OCI-LY1 (cell line): Measurements from ENCODE around the gene XIAP.

Source experiments
- H2AFZ ChIP-seq: fragments of 200-600 bp; sonication (generic), shearing (Covaris generic); 2 replicates; pipeline ENCODE4 v1.6.0; 2014; ENCODE audit warnings: antibody characterized with exemption, mild to moderate bottlenecking, low read length
- H3F3A ChIP-seq: fragments of 200-600 bp; sonication (generic), shearing (Covaris generic); 2 replicates; pipeline ENCODE4 v1.6.0; 2014; ENCODE audit warnings: mild to moderate bottlenecking, antibody characterized with exemption, low read length, moderate library complexity; ENCODE audit not compliant: insufficient read depth
- H3K27ac ChIP-seq: fragments of 200-600 bp; sonication (generic); 2 replicates; pipeline ENCODE4 v1.5.1; 2014; ENCODE audit warnings: low read length, mixed run types, mild to moderate bottlenecking, low read depth; ENCODE audit not compliant: poor library complexity, severe bottlenecking
- H3K27me3 ChIP-seq: fragments of 200-600 bp; sonication (generic); 2 replicates; pipeline ENCODE4 v1.6.0; 2014; ENCODE audit warnings: antibody characterized with exemption, mild to moderate bottlenecking, low read length, moderate library complexity; ENCODE audit not compliant: insufficient read depth
- H3K36me3 ChIP-seq: fragments of 200-600 bp; sonication (generic); 2 replicates; pipeline ENCODE4 v1.6.1; 2014; ENCODE audit warnings: mild to moderate bottlenecking, antibody characterized with exemption, low read length, moderate library complexity, mixed read lengths; ENCODE audit not compliant: insufficient read depth
- H3K4me1 ChIP-seq: fragments of 200-600 bp; sonication (generic); 2 replicates; pipeline ENCODE4 v1.5.1; 2014; ENCODE audit warnings: mild to moderate bottlenecking, low read length, moderate library complexity; ENCODE audit not compliant: insufficient read depth, severe bottlenecking
- H3K4me2 ChIP-seq: fragments of 200-600 bp; sonication (generic), shearing (Covaris generic); 2 replicates; pipeline ENCODE4 v1.6.1; 2014; ENCODE audit warnings: low read length
- H3K4me3 ChIP-seq: fragments of 200-600 bp; sonication (generic); 2 replicates; pipeline ENCODE4 v1.5.1; 2014; ENCODE audit warnings: low read length, low read depth, mild to moderate bottlenecking, mixed read lengths; ENCODE audit not compliant: poor library complexity, severe bottlenecking
- H3K79me2 ChIP-seq: fragments of 200-600 bp; shearing (Covaris generic); 2 replicates; pipeline ENCODE4 v1.6.1; 2016; ENCODE audit warnings: mixed run types, low read length, mixed read lengths; ENCODE audit not compliant: insufficient read depth
- H3K9ac ChIP-seq: fragments of 200-600 bp; sonication (generic), shearing (Covaris generic); 2 replicates; pipeline ENCODE4 v1.6.1; 2014; ENCODE audit warnings: mild to moderate bottlenecking, low read length, mixed read lengths
- H3K9me2 ChIP-seq: fragments of 200-600 bp; sonication (generic), shearing (Covaris generic); 2 replicates; pipeline ENCODE4 v1.6.1; 2014; ENCODE audit warnings: low read depth, mild to moderate bottlenecking, low read length, mixed read lengths
- H3K9me3 ChIP-seq: fragments of 200-600 bp; shearing (Covaris generic); 2 replicates; pipeline ENCODE4 v1.6.1; 2014; ENCODE audit warnings: low read length, mixed read lengths
- H4K20me1 ChIP-seq: fragments of 200-600 bp; sonication (generic), shearing (Covaris generic); 2 replicates; pipeline ENCODE4 v1.6.0; 2016; ENCODE audit warnings: mild to moderate bottlenecking, low read length; ENCODE audit not compliant: insufficient read depth
- CTCF ChIP-seq: fragments of 200-600 bp; sonication (generic), shearing (Covaris generic); IDR thresholded peaks from 2 replicates; pipeline ENCODE4 v1.5.1; 2017; ENCODE audit warnings: mild to moderate bottlenecking, antibody characterized with exemption, low read length, moderate library complexity, mixed read lengths
- EZH2 ChIP-seq: fragments of 200-600 bp; sonication (generic), shearing (Covaris generic); IDR thresholded peaks from 2 replicates; pipeline ENCODE4 v1.8.0; 2017; ENCODE audit warnings: borderline replicate concordance, mixed run types, mild to moderate bottlenecking, antibody characterized with exemption, low read length, moderate library complexity, mixed read lengths

Gene XIAP

GRCh38 chrX:123817288-123817894 is 42.5 kb upstream of the XIAP start:
- TF ChIP-seq CTCF (no peak), EZH2 (no peak)
- H3K4me1 ChIP-seq: no peaks in the 10 kb centered on the region
- H2AFZ ChIP-seq: no peak overlapping the region
- H3K9ac ChIP-seq: no peak overlapping the region
- no peaks in the 10 kb centered on the region for H3K79me2 ChIP-seq
- H3K9me3 ChIP-seq: no peaks in the 10 kb centered on the region
- no peaks in the 10 kb centered on the region for H3F3A ChIP-seq
- no peak overlapping the region for H3K4me2 ChIP-seq
- H3K27ac ChIP-seq: no peak overlapping the region
- H3K36me3 ChIP-seq: no peaks in the 10 kb centered on the region
- H4K20me1 ChIP-seq: no peaks in the 10 kb centered on the region
- H3K9me2 ChIP-seq: no peaks in the 10 kb centered on the region
- no peaks in the 10 kb centered on the region for H3K27me3 ChIP-seq
- no peak overlapping the region for H3K4me3 ChIP-seq

GRCh38 chrX:123818243-123818642 is 41.6 kb upstream of the XIAP start:
- TF ChIP-seq EZH2 (no peak), CTCF (no peak)

GRCh38 chrX:123822965-123823364 is 36.9 kb upstream of the XIAP start:
- Histone ChIP-seq H3F3A (no peaks in the 10 kb centered on the region), H3K9ac (no peak overlapping the region), H3K4me3 (no peak overlapping the region), H3K4me2 (no peak overlapping the region), H3K36me3 (no peaks in the 10 kb centered on the region), H4K20me1 (no peaks in the 10 kb centered on the region), H3K27me3 (no peaks in the 10 kb centered on the region), H3K79me2 (no peaks in the 10 kb centered on the region), H3K27ac (no peak overlapping the region), H3K9me3 (no peaks in the 10 kb centered on the region), H3K9me2 (no peaks in the 10 kb centered on the region), H2AFZ (no peak overlapping the region), H3K4me1 (no peaks in the 10 kb centered on the region)
- TF ChIP-seq CTCF: no peak
- no peak for TF ChIP-seq EZH2

More at GRCh38 chrX:123818243-123818642, 41.6 kb upstream of the XIAP start:
- no peak overlapping the region for H3K4me3 ChIP-seq
- no peak overlapping the region for H2AFZ ChIP-seq
- H3K9me2 ChIP-seq: no peaks in the 10 kb centered on the region
- H3F3A ChIP-seq: no peaks in the 10 kb centered on the region
- H3K4me1 ChIP-seq: no peaks in the 10 kb centered on the region
- no peak overlapping the region for H3K27ac ChIP-seq
- H3K4me2 ChIP-seq: no peak overlapping the region
- H3K9ac ChIP-seq: no peak overlapping the region
- H4K20me1 ChIP-seq: no peaks in the 10 kb centered on the region
- H3K27me3 ChIP-seq: no peaks in the 10 kb centered on the region
- H3K79me2 ChIP-seq: no peaks in the 10 kb centered on the region
- H3K36me3 ChIP-seq: no peaks in the 10 kb centered on the region
- H3K9me3 ChIP-seq: no peaks in the 10 kb centered on the region
